HG03354 (cell line): Measurements from ENCODE around the gene WFDC1.

Experiments
- ATAC-seq: cut with Tn5 transposase; IDR thresholded peaks from one replicate; pipeline ENCODE4 v1.9.1; 2021; ENCODE audit warnings: mild to moderate bottlenecking; ENCODE audit not compliant: unreplicated experiment, poor library complexity, severe bottlenecking

The WFDC1 gene

GRCh38 chr16:84368308-84368996 lies 73.8 kb downstream of the WFDC1 start, which contains the start of gene ATP2C2:
TSS of gene ATP2C2 (plus strand) at chr16:84368538. CDS start at chr16:84368616, 78 bp downstream.
- ATAC-seq: no peak

- no peak for ATAC-seq
Observed at GRCh38 chr16:84369105-84369504, 74.4 kb downstream of the WFDC1 start.

GRCh38 chr16:84369938-84370627 lies 75.4 kb downstream of the WFDC1 start:
- no peak for ATAC-seq

GRCh38 chr16:84370723-84371552 lies 76.3 kb downstream of the WFDC1 start:
- no peak for ATAC-seq

GRCh38 chr16:84371553-84371865 lies 76.8 kb downstream of the WFDC1 start:
- ATAC-seq: no peak

GRCh38 chr16:84373907-84374489 lies 79.3 kb downstream of the WFDC1 start:
- ATAC-seq: no peak

- no peak for ATAC-seq
Observed at GRCh38 chr16:84378099-84378498, 83.4 kb downstream of the WFDC1 start.

GRCh38 chr16:84378567-84378966 lies 83.9 kb downstream of the WFDC1 start:
- no peak for ATAC-seq

- ATAC-seq: no peak
Observed at GRCh38 chr16:84379008-84379708, 84.5 kb downstream of the WFDC1 start.
